Parathyroid adenoma (tissue), 2 donors: ENCODE results near the gene ZRSR2.

Experiments
- H2AFZ ChIP-seq: fragments of 300-600 bp; sonication (generic); one replicate; pipeline ENCODE4 v1.7.0; 2017; ENCODE audit warnings: antibody characterized with exemption, mild to moderate bottlenecking
- H3K27ac ChIP-seq: fragments of 300-600 bp; sonication (generic); one replicate; pipeline ENCODE4 v1.7.0; 2017
- H3K27me3 ChIP-seq: fragments of 300-600 bp; sonication (generic); one replicate; pipeline ENCODE4 v1.7.0; 2017; ENCODE audit warnings: low read length; ENCODE audit not compliant: control insufficient read depth, insufficient read depth
- H3K36me3 ChIP-seq: fragments of 300-600 bp; sonication (generic); one replicate; pipeline ENCODE4 v1.7.0; 2017; ENCODE audit warnings: low read length; ENCODE audit not compliant: control insufficient read depth, insufficient read depth
- H3K4me1 ChIP-seq: fragments of 300-600 bp; sonication (generic); one replicate; pipeline ENCODE4 v1.7.0; 2017; ENCODE audit warnings: control low read depth
- H3K4me2 ChIP-seq: fragments of 300-600 bp; sonication (generic); one replicate; pipeline ENCODE4 v1.7.0; 2017; ENCODE audit warnings: low read length
- H3K4me3 ChIP-seq: fragments of 300-600 bp; sonication (generic); one replicate; pipeline ENCODE4 v1.7.0; 2017; ENCODE audit warnings: low read depth, low read length
- H3K79me2 ChIP-seq: fragments of 300-600 bp; sonication (generic); one replicate; pipeline ENCODE4 v1.7.0; 2017; ENCODE audit warnings: control low read depth
- H3K9ac ChIP-seq: fragments of 300-600 bp; sonication (generic); one replicate; pipeline ENCODE4 v1.7.0; 2017; ENCODE audit warnings: mild to moderate bottlenecking
- H3K9me3 ChIP-seq: fragments of 300-600 bp; sonication (generic); one replicate; pipeline ENCODE4 v1.7.0; 2017; ENCODE audit warnings: low read length; ENCODE audit not compliant: control insufficient read depth
- CTCF ChIP-seq: fragments of 300-600 bp; sonication (generic); IDR thresholded peaks from one replicate; pipeline ENCODE4 v1.7.0; 2017; ENCODE audit warnings: antibody characterized with exemption, mild to moderate bottlenecking
- donor health status: primary hyperparathyroidism.

The ZRSR2 gene

GRCh38 chrX:15869695-15870094 is 79.4 kb downstream of the ZRSR2 start:
- no peaks in the 10 kb centered on the region for H3K4me1 ChIP-seq
- no peak overlapping the region for H3K27ac ChIP-seq
- no peak for TF ChIP-seq CTCF
- H3K4me2 ChIP-seq: no peak overlapping the region
- no peaks in the 10 kb centered on the region for H3K27me3 ChIP-seq
- no peak overlapping the region for H2AFZ ChIP-seq
- H3K36me3 ChIP-seq: no peaks in the 10 kb centered on the region
- H3K79me2 ChIP-seq: no peaks in the 10 kb centered on the region
- no peak overlapping the region for H3K4me3 ChIP-seq
- no peaks in the 10 kb centered on the region for H3K9me3 ChIP-seq
- no peak overlapping the region for H3K9ac ChIP-seq

- Histone ChIP-seq H2AFZ (no peak overlapping the region), H3K9me3 (no peaks in the 10 kb centered on the region), H3K4me2 (no peak overlapping the region), H3K9ac (no peak overlapping the region), H3K79me2 (no peaks in the 10 kb centered on the region), H3K4me1 (no peaks in the 10 kb centered on the region), H3K4me3 (no peak overlapping the region), H3K27ac (no peak overlapping the region), H3K36me3 (no peaks in the 10 kb centered on the region), H3K27me3 (no peaks in the 10 kb centered on the region)
- TF ChIP-seq CTCF: no peak
These were observed 80.0 kb downstream of the ZRSR2 start for GRCh38 chrX:15870310-15870709.
